ACC112 (cell line): ENCODE data around the gene ANKS1B.

Experiments
- H2AFZ ChIP-seq: fragments of 200-600 bp; sonication (generic); one replicate; pipeline ENCODE4 v1.6.0; 2017; ENCODE audit warnings: antibody characterized with exemption, low read length; ENCODE audit not compliant: unreplicated experiment
- H3K27ac ChIP-seq: fragments of 200-600 bp; sonication (generic); 2 replicates; pipeline ENCODE4 v1.5.1; 2014; ENCODE audit warnings: low read depth, mild to moderate bottlenecking, antibody characterized with exemption, low read length, moderate library complexity
- H3K27me3 ChIP-seq: fragments of 200-600 bp; sonication (generic); 2 replicates; pipeline ENCODE4 v1.6.1; 2014; ENCODE audit warnings: mild to moderate bottlenecking, antibody characterized with exemption, low read length, moderate library complexity, mixed read lengths; ENCODE audit not compliant: insufficient read depth
- H3K36me3 ChIP-seq: fragments of 200-600 bp; sonication (generic); 2 replicates; pipeline ENCODE4 v1.6.1; 2016; ENCODE audit warnings: mild to moderate bottlenecking, antibody characterized with exemption, low read length, moderate library complexity, mixed read lengths; ENCODE audit not compliant: insufficient read depth
- H3K4me1 ChIP-seq: fragments of 200-600 bp; sonication (generic); one replicate; pipeline ENCODE4 v1.6.1; 2016; ENCODE audit warnings: low read length, mixed read lengths; ENCODE audit not compliant: insufficient read depth, unreplicated experiment, control insufficient read depth
- H3K4me3 ChIP-seq: fragments of 200-600 bp; sonication (generic); 2 replicates; pipeline ENCODE4 v1.5.1; 2014; ENCODE audit warnings: mild to moderate bottlenecking, low read depth, low read length
- H3K79me2 ChIP-seq: fragments of 200-600 bp; sonication (generic); one replicate; pipeline ENCODE4 v1.6.0; 2016; ENCODE audit warnings: low read length; ENCODE audit not compliant: control insufficient read depth, unreplicated experiment, insufficient read depth

ANKS1B gene

GRCh38 chr12:99137124-99137855, 847.4 kb downstream of the ANKS1B start:
- no peaks in the 10 kb centered on the region for H3K79me2 ChIP-seq
- H3K27me3 ChIP-seq = no peaks in the 10 kb centered on the region
- H2AFZ ChIP-seq = no peak overlapping the region
- H3K27ac ChIP-seq = no peak overlapping the region
- no peaks in the 10 kb centered on the region for H3K4me1 ChIP-seq
- H3K4me3 ChIP-seq = no peak overlapping the region
- H3K36me3 ChIP-seq = no peaks in the 10 kb centered on the region

GRCh38 chr12:99136516-99136915, 848.2 kb downstream of the ANKS1B start:
- no peak overlapping the region for H3K27ac ChIP-seq
- no peak overlapping the region for H3K4me3 ChIP-seq
- H3K27me3 ChIP-seq = no peaks in the 10 kb centered on the region
- no peaks in the 10 kb centered on the region for H3K36me3 ChIP-seq
- no peaks in the 10 kb centered on the region for H3K4me1 ChIP-seq
- H2AFZ ChIP-seq = no peak overlapping the region
- H3K79me2 ChIP-seq = no peaks in the 10 kb centered on the region

DNA sequence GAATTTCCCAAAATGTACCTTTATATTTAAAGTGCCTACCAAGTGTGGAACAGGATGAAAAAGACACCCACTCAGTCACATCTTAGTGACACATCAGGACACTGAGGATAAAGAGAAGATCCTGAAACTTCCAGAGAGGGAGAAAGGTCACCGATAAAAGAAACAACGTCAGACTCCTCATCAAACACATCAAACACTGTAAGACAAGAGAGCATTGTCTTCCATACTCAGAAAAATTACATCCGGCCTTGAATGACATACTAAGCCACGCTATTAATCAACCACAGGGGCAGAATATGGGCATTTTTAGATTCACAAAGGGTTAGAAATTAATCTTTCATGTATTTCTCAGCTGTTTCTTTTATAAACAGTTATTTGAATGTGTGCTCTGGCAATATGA, 849.4 kb downstream of the ANKS1B start:
- Histone ChIP-seq H3K4me1 (peaks cover 3% of the 10 kb centered on the region), H2AFZ (no peak overlapping the region), H3K4me3 (no peak overlapping the region), H3K27ac (no peak overlapping the region), H3K79me2 (no peaks in the 10 kb centered on the region), H3K36me3 (no peaks in the 10 kb centered on the region), H3K27me3 (no peaks in the 10 kb centered on the region)

- Histone ChIP-seq H3K36me3 (no peaks in the 10 kb centered on the region), H3K4me3 (no peak overlapping the region), H2AFZ (no peak overlapping the region), H3K79me2 (no peaks in the 10 kb centered on the region), H3K27ac (no peak overlapping the region), H3K27me3 (no peaks in the 10 kb centered on the region), H3K4me1 (peaks cover 3% of the 10 kb centered on the region)
Observed at GRCh38 chr12:99133401-99133800, 851.3 kb downstream of the ANKS1B start.

- Histone ChIP-seq H3K79me2 (no peaks in the 10 kb centered on the region), H3K4me3 (no peak overlapping the region), H3K4me1 (peaks cover 3% of the 10 kb centered on the region), H3K36me3 (no peaks in the 10 kb centered on the region), H3K27me3 (no peaks in the 10 kb centered on the region), H3K27ac (0 out of 2 replicates have a peak overlapping the region, but pooled peaks have one; percentile 20), H2AFZ (peak overlapping the region; percentile 4)
Observed at GRCh38 chr12:99131751-99132199, 853.0 kb downstream of the ANKS1B start.

- H3K27me3 ChIP-seq = no peaks in the 10 kb centered on the region
- peaks cover 3% of the 10 kb centered on the region for H3K4me1 ChIP-seq
- peak overlapping the region; percentile 4 for H2AFZ ChIP-seq
- H3K36me3 ChIP-seq = no peaks in the 10 kb centered on the region
- H3K27ac ChIP-seq = peak overlapping the region; percentile 42; the same call in 1 of the 2 replicates
- no peaks in the 10 kb centered on the region for H3K79me2 ChIP-seq
- peak overlapping the region; percentile 68 for H3K4me3 ChIP-seq
Observed at GRCh38 chr12:99130808-99131553, 853.8 kb downstream of the ANKS1B start.

DNA sequence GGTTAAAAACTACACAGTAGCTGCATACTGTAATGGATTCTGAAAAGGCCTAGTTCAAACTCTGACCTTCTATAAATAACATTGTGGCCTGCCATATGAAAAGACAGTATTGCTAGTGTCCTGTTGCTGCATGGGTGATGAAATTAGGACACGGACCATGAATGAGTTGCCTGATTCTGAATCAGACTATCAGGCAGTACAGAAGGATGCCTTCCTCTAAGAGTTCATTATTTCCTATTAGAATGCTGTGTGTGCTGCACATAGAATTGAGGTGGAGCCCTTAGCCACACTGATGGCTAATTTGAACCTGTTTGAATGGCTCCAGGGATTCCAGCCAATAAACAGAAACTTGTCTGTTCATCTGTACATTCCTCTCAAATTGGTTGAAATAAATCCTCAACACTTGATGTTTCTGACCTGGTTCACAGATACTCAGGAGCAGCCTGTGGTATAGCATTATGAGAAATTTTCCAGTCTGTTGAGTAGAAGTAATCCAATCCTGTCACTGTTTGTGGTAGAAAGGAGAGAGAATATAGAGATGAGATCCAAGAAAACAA, 856.4 kb downstream of the ANKS1B start:
- no peak overlapping the region for H3K27ac ChIP-seq
- no peaks in the 10 kb centered on the region for H3K36me3 ChIP-seq
- H3K4me1 ChIP-seq = peaks cover 3% of the 10 kb centered on the region
- no peak overlapping the region for H3K4me3 ChIP-seq
- no peaks in the 10 kb centered on the region for H3K27me3 ChIP-seq
- H2AFZ ChIP-seq = no peak overlapping the region
- no peaks in the 10 kb centered on the region for H3K79me2 ChIP-seq

- no peak overlapping the region for H3K27ac ChIP-seq
Observed at GRCh38 chr12:99122959-99123358, 861.8 kb downstream of the ANKS1B start.

DNA sequence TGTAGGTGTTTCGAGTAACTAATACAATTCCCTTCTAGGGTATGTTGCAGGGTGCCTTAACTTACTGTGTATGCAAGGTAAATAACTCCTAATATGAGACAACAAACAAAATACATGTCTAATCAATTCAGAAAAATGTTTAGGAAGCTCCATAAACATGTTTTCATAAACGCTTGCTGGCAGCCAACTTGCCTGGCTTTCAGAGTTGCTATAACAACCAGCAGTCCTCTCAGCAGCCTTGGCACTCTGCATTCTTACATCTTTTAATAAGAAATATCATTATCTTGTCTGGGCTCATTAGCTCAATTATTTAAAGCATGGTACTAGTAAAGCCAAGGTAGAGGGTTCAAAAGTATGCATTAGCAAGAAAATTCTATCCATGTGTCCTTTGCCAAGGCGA, 862.2 kb downstream of the ANKS1B start:
- H3K27me3 ChIP-seq = no peaks in the 10 kb centered on the region
- no peak overlapping the region for H3K4me3 ChIP-seq
- H3K79me2 ChIP-seq = no peaks in the 10 kb centered on the region
- H3K4me1 ChIP-seq = no peaks in the 10 kb centered on the region
- H3K27ac ChIP-seq = no peak overlapping the region
- H3K36me3 ChIP-seq = no peaks in the 10 kb centered on the region
- H2AFZ ChIP-seq = no peak overlapping the region

More at GRCh38 chr12:99122959-99123358, 861.8 kb downstream of the ANKS1B start:
- Histone ChIP-seq H3K79me2 (no peaks in the 10 kb centered on the region), H3K4me3 (no peak overlapping the region), H3K36me3 (no peaks in the 10 kb centered on the region), H3K27me3 (no peaks in the 10 kb centered on the region), H2AFZ (no peak overlapping the region), H3K4me1 (no peaks in the 10 kb centered on the region)

- Histone ChIP-seq H3K27ac (no peak overlapping the region), H3K4me1 (no peaks in the 10 kb centered on the region), H3K36me3 (no peaks in the 10 kb centered on the region), H3K79me2 (no peaks in the 10 kb centered on the region), H3K4me3 (no peak overlapping the region), H2AFZ (no peak overlapping the region), H3K27me3 (no peaks in the 10 kb centered on the region)
Observed at GRCh38 chr12:99121546-99121945, 863.2 kb downstream of the ANKS1B start.
